Esophagus (tissue), 2 donors: ENCODE measurements around the gene GPER1. TPM values are rescaled to one million over a fixed set of nuclear protein-coding genes. Genes with fewer than 3 reads are reported as not detected.

Source experiments
- H3K27ac ChIP-seq, 2 donors: one replicate each; pipeline ENCODE4 v1.5.1; 2013; ENCODE audit warnings: low read depth in 2 of 2, mild to moderate bottlenecking in 2 of 2, inconsistent platforms in 1 of 2, low read length in 1 of 2, moderate library complexity in 1 of 2
- H3K27me3 ChIP-seq, 2 donors: one replicate each; pipeline ENCODE4 v1.6.1; 2013; ENCODE audit warnings: low read length in 2 of 2, control low read depth in 1 of 2, mild to moderate bottlenecking in 1 of 2; ENCODE audit not compliant: insufficient read depth in 2 of 2, control insufficient read depth in 1 of 2
- H3K36me3 ChIP-seq, 2 donors: one replicate each; pipeline ENCODE4 v1.6.1; 2013; ENCODE audit warnings: low read length in 1 of 2; ENCODE audit not compliant: control insufficient read depth in 2 of 2, insufficient read depth in 2 of 2
- H3K4me1 ChIP-seq, 2 donors: one replicate each; pipeline ENCODE4 v1.6.1; 2013; ENCODE audit warnings: low read length in 1 of 2; ENCODE audit not compliant: control insufficient read depth in 2 of 2, insufficient read depth in 2 of 2
- H3K4me3 ChIP-seq, 2 donors: one replicate each; pipeline ENCODE4 v1.5.1; 2013; ENCODE audit warnings: low read length in 2 of 2, mild to moderate bottlenecking in 2 of 2, low read depth in 1 of 2, moderate library complexity in 1 of 2
- H3K9me3 ChIP-seq, 2 donors: one replicate each; pipeline ENCODE4 v1.6.1; 2013; ENCODE audit warnings: mild to moderate bottlenecking in 2 of 2, low read depth in 1 of 2, low read length in 1 of 2, moderate library complexity in 1 of 2; ENCODE audit not compliant: control insufficient read depth in 2 of 2, insufficient read depth in 1 of 2
- WGBS, 2 donors: extraction: QIAGEN DNeasy Blood & Tissue Kit; methylation state at CpG; one replicate each; pipeline ENCODE4 v1.1.7; 2013; 5-methylcytosine and 5-hydroxymethylcytosine counted together
- polyA plus RNA-seq, 2 donors: library from polyadenylated mRNA; stranded (reverse); fragments of 200-250 nt; gene quantifications; one replicate each; pipeline ENCODE4 v1.2.3, GENCODE V29; 2013
- donor health status: healthy with polysubstance abuse.
- donor health status: Bipolar disorder and iron deficiency.

GPER1 gene
- polyA plus RNA-seq, 2 donors: 0.81 to 1.1 TPM

- 89 to 94% methylated on average over 11 of the region's 11 CpGs for WGBS, 2 donors
- H3K9me3 ChIP-seq: no peaks in the 10 kb centered on the region
- H3K27me3 ChIP-seq: no peaks in the 10 kb centered on the region
- peaks cover 0 to 13% of the 10 kb centered on the region in 2 donors for H3K4me1 ChIP-seq
- H3K27ac ChIP-seq: no peak overlapping the region
- no peak overlapping the region for H3K4me3 ChIP-seq
- H3K36me3 ChIP-seq: no peaks in the 10 kb centered on the region
Measured at GRCh38 chr7:1085910-1086421, 1.9 kb upstream of the GPER1 start.

GRCh38 chr7:1086588-1087464, 1.1 kb upstream of the GPER1 start:
- H3K4me1 ChIP-seq: peaks cover 0 to 13% of the 10 kb centered on the region in 2 donors
- no peaks in the 10 kb centered on the region for H3K9me3 ChIP-seq
- peaks cover 0 to 2% of the 10 kb centered on the region in 2 donors for H3K36me3 ChIP-seq
- peak overlapping the region in 1 of 2 donors; percentile 24 for H3K27ac ChIP-seq
- peak overlapping the region; percentile 30 to 31 for H3K4me3 ChIP-seq
- H3K27me3 ChIP-seq: no peaks in the 10 kb centered on the region
- 8 to 10% methylated on average over 45 of the region's 45 CpGs for WGBS, 2 donors

DNA sequence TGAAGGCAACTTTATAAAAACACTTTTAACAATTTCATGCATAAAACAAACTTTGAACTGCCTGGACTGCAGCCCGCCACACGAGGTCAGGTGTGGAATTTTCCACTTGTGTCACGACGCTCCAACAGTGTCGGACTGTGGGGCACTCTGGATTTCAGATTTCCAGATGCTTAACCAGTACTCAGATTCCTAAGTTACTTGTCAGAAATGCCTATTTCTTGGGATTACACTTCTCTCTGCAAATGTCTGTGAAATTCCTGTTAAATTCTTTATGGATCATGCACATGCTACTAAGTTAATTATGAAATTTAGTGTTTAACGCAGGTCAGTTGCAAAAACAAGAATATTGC, 473 bp upstream of the GPER1 start:
- peak overlapping the region in 1 of 2 donors; percentile 31 for H3K4me3 ChIP-seq
- peaks cover 0 to 13% of the 10 kb centered on the region in 2 donors for H3K4me1 ChIP-seq
- no peak overlapping the region for H3K27ac ChIP-seq
- H3K9me3 ChIP-seq: no peaks in the 10 kb centered on the region
- H3K36me3 ChIP-seq: peaks cover 0 to 8% of the 10 kb centered on the region in 2 donors
- 16 to 21% methylated on average over 6 of the region's 6 CpGs for WGBS, 2 donors
- no peaks in the 10 kb centered on the region for H3K27me3 ChIP-seq

- H3K4me3 ChIP-seq: no peak overlapping the region
- peaks cover 0 to 8% of the 10 kb centered on the region in 2 donors for H3K36me3 ChIP-seq
- no peaks in the 10 kb centered on the region for H3K9me3 ChIP-seq
- peaks cover 0 to 7% of the 10 kb centered on the region in 2 donors for H3K4me1 ChIP-seq
- WGBS, 2 donors: 92 to 94% methylated on average over 21 of the region's 21 CpGs
- H3K27me3 ChIP-seq: no peaks in the 10 kb centered on the region
- no peak overlapping the region for H3K27ac ChIP-seq
Measured at GRCh38 chr7:1090236-1090635, 2.3 kb downstream of the GPER1 start.

DNA sequence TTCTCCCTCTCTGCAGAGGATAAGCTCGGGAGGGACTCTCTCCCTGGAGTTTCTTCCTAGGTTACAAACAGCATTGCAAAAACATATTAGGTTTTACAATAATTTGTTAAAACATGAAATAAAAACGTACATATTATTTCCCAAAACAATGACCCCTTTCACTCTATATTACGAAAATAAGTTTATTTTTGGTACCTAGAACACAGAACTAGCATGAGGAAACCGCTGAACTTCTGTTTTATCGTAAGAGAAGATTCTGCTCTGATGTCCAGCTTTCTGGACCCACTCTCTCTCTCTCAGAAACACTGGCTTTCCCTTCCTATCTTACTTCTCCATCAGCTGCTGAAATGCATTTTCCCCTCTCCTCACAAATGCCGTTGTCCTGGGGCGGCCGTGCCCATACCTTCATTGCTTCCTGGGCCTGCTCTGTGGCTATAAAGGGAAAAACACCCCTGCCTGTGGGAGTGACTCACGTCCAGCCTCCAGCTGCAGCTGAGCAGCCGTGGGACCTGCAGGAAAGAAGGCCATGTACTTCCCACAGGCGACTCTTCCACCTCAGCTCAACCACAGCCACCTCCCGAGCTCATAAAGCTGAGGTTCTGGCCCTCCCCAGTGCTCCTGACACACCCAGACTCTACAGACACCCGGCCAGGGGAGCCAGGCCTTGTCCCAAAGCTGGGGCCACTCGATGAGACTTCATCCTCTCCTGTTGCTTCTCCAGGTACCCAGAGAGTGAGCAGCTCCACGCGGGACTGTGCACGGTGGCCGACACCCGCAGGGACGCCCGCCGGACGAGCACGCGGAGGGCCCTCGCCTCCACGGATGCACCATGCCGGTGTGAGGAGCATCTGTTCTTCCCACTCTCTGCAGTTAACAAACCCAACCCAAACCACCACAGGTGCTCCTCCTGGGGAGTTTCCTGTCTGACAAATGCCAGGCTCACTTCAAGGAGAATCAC, 3.1 kb downstream of the GPER1 start:
- WGBS, 2 donors: 82 to 86% methylated on average over 28 of the region's 28 CpGs
- H3K27me3 ChIP-seq: no peaks in the 10 kb centered on the region
- H3K9me3 ChIP-seq: no peaks in the 10 kb centered on the region
- no peak overlapping the region for H3K27ac ChIP-seq
- H3K36me3 ChIP-seq: peaks cover 0 to 8% of the 10 kb centered on the region in 2 donors
- H3K4me1 ChIP-seq: peaks cover 0 to 11% of the 10 kb centered on the region in 2 donors
- no peak overlapping the region for H3K4me3 ChIP-seq

GRCh38 chr7:1091644-1092027, 3.7 kb downstream of the GPER1 start:
- whole genome bisulfite sequencing, 2 donors: 96% methylated on average over 18 of the region's 18 CpGs
- peaks cover 0 to 12% of the 10 kb centered on the region in 2 donors for H3K4me1 ChIP-seq
- H3K9me3 ChIP-seq: no peaks in the 10 kb centered on the region
- H3K4me3 ChIP-seq: no peak overlapping the region
- peaks cover 0 to 8% of the 10 kb centered on the region in 2 donors for H3K36me3 ChIP-seq
- H3K27me3 ChIP-seq: no peaks in the 10 kb centered on the region
- H3K27ac ChIP-seq: no peak overlapping the region

DNA sequence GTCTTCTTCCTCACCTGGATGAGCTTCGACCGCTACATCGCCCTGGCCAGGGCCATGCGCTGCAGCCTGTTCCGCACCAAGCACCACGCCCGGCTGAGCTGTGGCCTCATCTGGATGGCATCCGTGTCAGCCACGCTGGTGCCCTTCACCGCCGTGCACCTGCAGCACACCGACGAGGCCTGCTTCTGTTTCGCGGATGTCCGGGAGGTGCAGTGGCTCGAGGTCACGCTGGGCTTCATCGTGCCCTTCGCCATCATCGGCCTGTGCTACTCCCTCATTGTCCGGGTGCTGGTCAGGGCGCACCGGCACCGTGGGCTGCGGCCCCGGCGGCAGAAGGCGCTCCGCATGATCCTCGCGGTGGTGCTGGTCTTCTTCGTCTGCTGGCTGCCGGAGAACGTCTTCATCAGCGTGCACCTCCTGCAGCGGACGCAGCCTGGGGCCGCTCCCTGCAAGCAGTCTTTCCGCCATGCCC, 4.3 kb downstream of the GPER1 start:
- peaks cover 0 to 8% of the 10 kb centered on the region in 2 donors for H3K36me3 ChIP-seq
- H3K9me3 ChIP-seq: no peaks in the 10 kb centered on the region
- H3K27me3 ChIP-seq: no peaks in the 10 kb centered on the region
- H3K4me1 ChIP-seq: peaks cover 0 to 10% of the 10 kb centered on the region in 2 donors
- no peak overlapping the region for H3K4me3 ChIP-seq
- WGBS, 2 donors: 95 to 96% methylated on average over 40 of the region's 40 CpGs
- no peak overlapping the region for H3K27ac ChIP-seq

GRCh38 chr7:1092806-1093501, 5.0 kb downstream of the GPER1 start:
- no peaks in the 10 kb centered on the region for H3K9me3 ChIP-seq
- H3K4me1 ChIP-seq: peaks cover 0 to 9% of the 10 kb centered on the region in 2 donors
- peaks cover 0 to 8% of the 10 kb centered on the region in 2 donors for H3K36me3 ChIP-seq
- no peak overlapping the region for H3K4me3 ChIP-seq
- H3K27me3 ChIP-seq: no peaks in the 10 kb centered on the region
- WGBS, 2 donors: 90 to 94% methylated on average over 40 of the region's 40 CpGs
- no peak overlapping the region for H3K27ac ChIP-seq

GRCh38 chr7:1093502-1093843, 5.6 kb downstream of the GPER1 start:
- Histone ChIP-seq H3K27me3 (no peaks in the 10 kb centered on the region), H3K9me3 (no peaks in the 10 kb centered on the region), H3K4me3 (no peak overlapping the region), H3K27ac (no peak overlapping the region), H3K36me3 (peaks cover 0 to 8% of the 10 kb centered on the region in 2 donors), H3K4me1 (peaks cover 0 to 7% of the 10 kb centered on the region in 2 donors)
- WGBS, 2 donors: 85 to 90% methylated on average over 14 of the region's 14 CpGs
